DOHH2 (cell line): ENCODE measurements around the gene BBX.

Experiments used
- H3F3A ChIP-seq: fragments of 200-600 bp; sonication (generic), shearing (Covaris generic); 2 replicates; pipeline ENCODE4 v1.6.0; 2016; ENCODE audit warnings: antibody characterized with exemption, mild to moderate bottlenecking; ENCODE audit not compliant: control insufficient read depth, insufficient read depth
- H3K27ac ChIP-seq: fragments of 200-600 bp; sonication (generic); 2 replicates; pipeline ENCODE4 v1.5.1; 2014; ENCODE audit warnings: low read depth, mild to moderate bottlenecking, low read length, moderate library complexity
- H3K27me3 ChIP-seq: fragments of 200-600 bp; sonication (generic); 2 replicates; pipeline ENCODE4 v1.6.1; 2014; ENCODE audit warnings: mild to moderate bottlenecking, low read length, mixed read lengths; ENCODE audit not compliant: control insufficient read depth
- H3K36me3 ChIP-seq: fragments of 200-600 bp; sonication (generic); 2 replicates; pipeline ENCODE4 v1.6.1; 2014; ENCODE audit warnings: mild to moderate bottlenecking, low read length, moderate library complexity, mixed read lengths; ENCODE audit not compliant: control insufficient read depth
- H3K4me1 ChIP-seq: fragments of 200-600 bp; sonication (generic); 2 replicates; pipeline ENCODE4 v1.6.1; 2014; ENCODE audit warnings: mild to moderate bottlenecking, low read length, mixed read lengths; ENCODE audit not compliant: control insufficient read depth
- H3K4me2 ChIP-seq: fragments of 200-600 bp; sonication (generic); 2 replicates; pipeline ENCODE4 v1.6.0; 2014; ENCODE audit warnings: mild to moderate bottlenecking, low read length, moderate library complexity
- H3K4me3 ChIP-seq: fragments of 200-600 bp; sonication (generic); 2 replicates; pipeline ENCODE4 v1.5.1; 2014; ENCODE audit warnings: mild to moderate bottlenecking, low read length, mixed read lengths
- H3K79me2 ChIP-seq: fragments of 200-600 bp; sonication (generic); 2 replicates; pipeline ENCODE4 v1.6.1; 2014; ENCODE audit warnings: mild to moderate bottlenecking, low read length, mixed read lengths; ENCODE audit not compliant: control insufficient read depth
- H3K9me2 ChIP-seq: fragments of 200-600 bp; sonication (generic); replicated peaks from 2 replicates; pipeline ENCODE4 v1.6.1; 2014; ENCODE audit warnings: mild to moderate bottlenecking, low read length, mixed read lengths; ENCODE audit not compliant: control insufficient read depth
- H3K9me3 ChIP-seq: fragments of 200-600 bp; sonication (generic); 2 replicates; pipeline ENCODE4 v1.6.1; 2014; ENCODE audit warnings: antibody characterized with exemption, low read length, mixed read lengths; ENCODE audit not compliant: control insufficient read depth, insufficient read depth
- H4K20me1 ChIP-seq: fragments of 200-600 bp; sonication (generic); 2 replicates; pipeline ENCODE4 v1.6.0; 2014; ENCODE audit warnings: low read depth, mild to moderate bottlenecking, antibody characterized with exemption, low read length, moderate library complexity; ENCODE audit not compliant: control insufficient read depth, insufficient read depth
- CTCF ChIP-seq: fragments of 200-600 bp; sonication (generic); IDR thresholded peaks from one replicate; pipeline ENCODE4 v1.5.1; 2014; ENCODE audit warnings: antibody characterized with exemption, mild to moderate bottlenecking, low read depth, low read length; ENCODE audit not compliant: poor library complexity, severe bottlenecking
- EZH2phosphoT487 ChIP-seq: fragments of 200-600 bp; sonication (generic); IDR thresholded peaks from 2 replicates; pipeline ENCODE4 v1.6.1; 2017; ENCODE audit warnings: borderline replicate concordance, mild to moderate bottlenecking, antibody characterized with exemption, low read length, moderate library complexity, mixed read lengths

Gene BBX

GRCh38 chr3:107523289-107523538, 452 bp downstream of the BBX start:
- Histone ChIP-seq H3K27ac (peak overlapping the region; percentile 78), H3K9me2 (no peaks in the 10 kb centered on the region), H3K4me2 (peak overlapping the region; percentile 100), H4K20me1 (peaks cover 20% of the 10 kb centered on the region), H3K27me3 (no peaks in the 10 kb centered on the region), H3K9me3 (no peaks in the 10 kb centered on the region), H3K4me1 (peaks cover 44% of the 10 kb centered on the region), H3K79me2 (peaks cover 51% of the 10 kb centered on the region), H3K4me3 (peak overlapping the region; percentile 96), H3F3A (peaks cover 5% of the 10 kb centered on the region), H3K36me3 (peaks cover 31% of the 10 kb centered on the region)
- TF ChIP-seq CTCF (no peak), EZH2phosphoT487 (no peak)

DNA sequence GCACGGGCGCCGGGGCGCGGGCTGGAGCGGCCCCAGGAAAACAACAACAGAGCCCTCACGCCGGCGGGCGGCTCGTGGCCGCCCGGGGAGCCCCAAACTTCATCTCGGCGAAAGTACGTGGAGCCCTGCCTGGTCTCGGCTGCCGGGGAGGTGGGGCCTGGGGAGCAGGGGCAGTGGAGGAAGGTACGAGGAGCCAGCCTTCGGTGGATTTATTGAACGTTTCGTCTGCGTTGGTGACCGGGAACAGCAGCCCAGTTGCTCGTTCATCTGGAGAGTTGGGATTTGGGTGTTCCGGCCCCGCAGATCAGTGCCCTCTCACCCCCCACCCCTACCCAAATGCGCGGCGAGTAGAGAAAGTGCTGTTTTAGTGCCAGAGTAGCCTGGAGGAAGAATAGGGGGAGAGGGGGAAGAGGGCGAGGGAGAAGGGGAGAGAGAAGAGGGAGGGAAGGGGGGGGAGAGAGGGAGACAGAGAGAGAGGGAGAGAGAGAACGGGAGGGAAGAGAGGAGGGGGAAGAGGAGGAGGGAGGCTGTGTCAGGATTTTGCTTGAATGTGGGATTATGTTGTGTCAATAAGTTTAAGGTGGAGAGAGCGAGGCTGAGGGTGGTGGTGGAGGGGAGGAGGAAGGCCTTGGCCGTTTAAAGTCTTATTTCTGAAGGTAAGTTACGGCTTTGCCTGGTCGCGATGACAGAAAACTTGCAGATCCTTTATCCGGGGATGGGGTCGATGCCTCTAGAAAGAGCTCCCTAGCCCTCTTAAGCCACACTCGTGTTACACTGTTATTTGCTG, 970 bp downstream of the BBX start:
- Histone ChIP-seq H3K27me3 (no peaks in the 10 kb centered on the region), H3K79me2 (peaks cover 56% of the 10 kb centered on the region), H3K4me1 (peaks cover 49% of the 10 kb centered on the region), H3F3A (peaks cover 5% of the 10 kb centered on the region), H3K27ac (peak overlapping the region; percentile 78), H4K20me1 (peaks cover 20% of the 10 kb centered on the region), H3K9me2 (no peaks in the 10 kb centered on the region), H3K36me3 (peaks cover 36% of the 10 kb centered on the region), H3K4me3 (peak overlapping the region; percentile 96), H3K9me3 (no peaks in the 10 kb centered on the region), H3K4me2 (peak overlapping the region; percentile 100)
- TF ChIP-seq CTCF (no peak), EZH2phosphoT487 (no peak)

DNA sequence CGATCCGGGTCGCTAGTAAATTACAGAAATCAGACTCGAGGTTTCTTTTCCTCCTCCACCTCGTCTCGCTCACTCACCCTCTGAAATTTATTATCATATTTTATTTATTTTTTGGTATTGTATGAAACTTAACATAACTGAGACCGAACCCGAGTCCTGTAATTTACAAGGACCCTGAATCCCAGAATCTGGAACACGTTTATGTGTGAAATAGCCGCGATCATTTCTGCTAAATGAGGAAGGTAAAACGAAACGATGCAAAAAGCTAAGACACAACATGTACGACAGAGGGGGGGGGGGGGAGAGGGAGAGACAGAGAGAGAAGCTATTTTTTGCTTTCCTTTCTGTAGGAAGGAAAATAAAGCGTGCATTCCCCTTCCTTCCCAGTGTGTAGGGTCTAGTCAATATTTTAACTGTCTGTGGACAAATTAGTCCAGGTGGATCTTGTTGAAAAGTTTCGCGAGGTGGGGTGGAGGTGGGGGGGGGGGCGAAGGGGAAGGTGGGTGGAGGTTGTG, 1.6 kb downstream of the BBX start:
- peaks cover 5% of the 10 kb centered on the region for H3F3A ChIP-seq
- H3K36me3 ChIP-seq = peaks cover 41% of the 10 kb centered on the region
- H4K20me1 ChIP-seq = peaks cover 26% of the 10 kb centered on the region
- H3K27me3 ChIP-seq = no peaks in the 10 kb centered on the region
- peak overlapping the region; percentile 100 for H3K4me2 ChIP-seq
- H3K9me3 ChIP-seq = no peaks in the 10 kb centered on the region
- peak overlapping the region; percentile 78 for H3K27ac ChIP-seq
- no peaks in the 10 kb centered on the region for H3K9me2 ChIP-seq
- H3K79me2 ChIP-seq = peaks cover 63% of the 10 kb centered on the region
- H3K4me3 ChIP-seq = peak overlapping the region; percentile 96
- TF ChIP-seq EZH2phosphoT487 = no peak
- no peak for TF ChIP-seq CTCF
- H3K4me1 ChIP-seq = peaks cover 56% of the 10 kb centered on the region
